ENCODE data around the gene RTN1.

- TF ChIP-seq EZH2 (IDR thresholded peaks at IDR 0.05; ENCODE audit: insufficient read depth, poor library complexity, severe bottlenecking), result no peak
- no peak for TF ChIP-seq EZH2phosphoT487 (IDR thresholded peaks at IDR 0.05; ENCODE audit: insufficient read depth, low read depth)
Observed at GRCh38 chr14:59627011-59627520, 243.5 kb downstream of the RTN1 start.

Measured in GM23248 (cell line).